ENCODE measurements around the gene SHISAL2A.

SHISAL2A gene

GRCh38 chr1:52623812-52624211 lies 9.2 kb upstream of the SHISAL2A start:
- DNase-seq: no peak

- no peak for DNase-seq
Observed at GRCh38 chr1:52627028-52627427, 5.9 kb upstream of the SHISAL2A start.

GRCh38 chr1:52628614-52629324 lies 4.2 kb upstream of the SHISAL2A start:
- no peak for DNase-seq

GRCh38 chr1:52629325-52629643 lies 3.7 kb upstream of the SHISAL2A start:
- no peak for DNase-seq

DNA sequence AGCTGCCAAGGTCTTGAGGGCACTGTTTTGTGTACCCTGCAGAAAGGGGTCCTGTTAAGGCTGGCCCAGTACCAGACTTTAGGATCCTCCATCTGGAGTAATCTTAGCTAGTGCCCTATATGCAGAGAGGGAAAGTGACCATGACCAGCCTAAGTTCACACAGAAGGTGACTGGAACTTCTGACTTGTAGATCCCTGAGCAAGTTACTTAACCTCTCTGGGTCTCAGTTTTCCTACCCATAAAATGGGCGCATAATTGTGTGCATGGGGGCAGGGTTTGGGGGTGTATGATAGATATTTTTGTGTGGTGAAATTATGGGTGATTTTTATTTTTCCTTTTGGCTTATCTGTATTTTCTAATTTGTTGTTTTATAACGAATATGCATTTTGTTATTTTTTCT lies 3.3 kb upstream of the SHISAL2A start:
- no peak for DNase-seq

- no peak for DNase-seq
Observed at GRCh38 chr1:52631759-52632331, 1.1 kb upstream of the SHISAL2A start.

GRCh38 chr1:52633291-52633754 lies 355 bp downstream of the SHISAL2A start:
- no peak for DNase-seq

DNA sequence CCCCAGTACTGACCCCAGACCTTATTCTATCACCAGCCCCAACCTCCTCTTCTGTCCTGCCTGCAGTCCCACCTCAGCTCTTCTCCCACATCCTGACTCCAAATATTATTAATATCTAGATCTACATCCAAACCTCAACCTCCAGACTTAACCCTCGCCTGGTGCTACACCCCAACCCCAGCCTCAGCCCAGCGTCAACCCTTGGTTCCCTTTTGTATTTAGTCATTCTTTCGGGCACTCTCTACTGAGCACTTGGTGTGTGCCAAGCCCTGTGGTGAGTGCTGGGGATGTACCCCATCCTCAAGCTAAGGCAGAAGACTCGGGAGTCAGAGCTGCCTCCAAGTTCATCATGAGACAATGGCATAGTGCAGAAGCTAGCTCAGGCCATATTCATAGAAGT lies 1.1 kb downstream of the SHISAL2A start:
- DNase-seq: no peak

GRCh38 chr1:52635321-52636089 lies 2.5 kb downstream of the SHISAL2A start:
- no peak for DNase-seq

- no peak for DNase-seq
Observed at GRCh38 chr1:52636721-52637695, 4.0 kb downstream of the SHISAL2A start.

DNA sequence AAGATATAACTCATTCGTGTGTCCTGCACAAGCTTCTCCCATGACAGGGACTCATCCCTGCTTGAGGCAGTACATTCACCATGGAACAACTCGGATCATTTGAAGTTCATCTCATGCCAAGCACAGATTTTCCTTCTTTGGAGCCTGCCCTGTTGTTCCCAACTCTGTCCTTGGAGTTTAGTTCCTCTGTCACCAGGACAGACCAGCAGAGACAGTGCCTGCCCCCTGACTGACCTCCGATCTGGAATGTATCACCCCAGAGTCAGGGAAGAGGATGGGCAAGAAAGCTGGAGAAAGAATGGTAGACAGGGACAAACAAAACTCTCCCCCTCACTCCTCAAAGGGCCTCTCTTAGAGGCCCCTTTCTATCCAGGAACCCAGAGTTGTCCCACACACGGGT lies 5.0 kb downstream of the SHISAL2A start:
- no peak for DNase-seq

DNA sequence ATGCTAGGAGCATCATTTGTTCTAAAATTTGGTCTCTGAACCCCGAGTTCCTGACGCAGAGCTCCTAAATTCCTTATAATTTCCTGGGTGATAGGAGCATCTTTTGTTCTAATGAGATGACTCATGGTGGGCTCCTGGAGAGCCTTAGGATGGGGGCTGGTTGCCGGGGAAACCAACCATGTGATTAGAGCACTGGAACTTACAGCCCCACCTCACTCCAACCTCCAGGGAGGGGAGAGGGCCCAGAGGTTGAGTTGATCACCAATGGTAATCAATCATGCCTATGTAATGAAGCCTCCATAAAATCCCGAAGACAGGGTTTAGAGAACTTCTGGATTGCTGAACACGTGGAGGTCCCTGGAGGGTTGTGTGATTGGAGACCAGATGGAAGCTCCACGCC lies 7.7 kb downstream of the SHISAL2A start:
- DNase-seq: peak; percentile 93

DNA sequence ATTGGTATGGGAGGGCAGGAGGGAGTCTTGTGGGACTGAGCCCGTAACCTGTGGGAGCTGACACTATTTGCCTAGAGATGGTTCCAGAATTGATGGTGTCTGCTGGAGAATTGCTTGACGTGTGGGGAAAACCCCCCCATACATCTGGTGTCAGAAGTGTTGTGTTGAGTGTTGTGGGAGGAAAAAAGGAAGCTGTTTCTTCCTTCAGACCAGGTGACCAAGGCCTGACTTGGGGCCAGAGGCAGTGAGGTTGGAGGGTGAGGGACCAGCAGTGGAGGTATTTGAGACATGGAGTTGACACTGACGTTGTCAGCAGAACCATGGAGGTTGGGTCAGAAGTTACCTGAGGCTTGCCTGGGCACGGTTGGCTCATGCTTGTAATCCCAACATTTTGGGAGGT lies 8.3 kb downstream of the SHISAL2A start:
- peak; percentile 37 for DNase-seq

DNA sequence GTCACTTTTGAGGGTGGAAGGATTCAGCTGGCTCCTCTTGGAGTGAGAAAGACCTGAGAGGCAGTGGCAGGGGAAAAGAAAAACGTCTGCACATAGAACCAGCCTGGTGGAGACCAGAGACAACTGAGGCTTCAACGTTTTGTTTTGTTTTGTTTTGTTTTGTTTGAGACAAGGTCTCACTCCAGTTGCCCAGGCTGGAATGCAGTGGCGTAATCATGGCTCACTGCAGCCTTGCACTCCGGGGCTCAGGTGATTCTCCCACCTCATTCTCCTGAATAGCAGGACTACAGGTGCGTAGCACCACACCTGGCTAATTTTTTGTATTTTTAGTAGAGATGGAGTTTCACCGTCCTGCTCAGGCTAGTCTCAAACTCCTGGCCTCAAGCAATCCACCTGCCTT lies 12.3 kb downstream of the SHISAL2A start:
- DNase-seq: no peak

GRCh38 chr1:52651904-52652303 lies 18.9 kb downstream of the SHISAL2A start:
- DNase-seq: no peak

DNA sequence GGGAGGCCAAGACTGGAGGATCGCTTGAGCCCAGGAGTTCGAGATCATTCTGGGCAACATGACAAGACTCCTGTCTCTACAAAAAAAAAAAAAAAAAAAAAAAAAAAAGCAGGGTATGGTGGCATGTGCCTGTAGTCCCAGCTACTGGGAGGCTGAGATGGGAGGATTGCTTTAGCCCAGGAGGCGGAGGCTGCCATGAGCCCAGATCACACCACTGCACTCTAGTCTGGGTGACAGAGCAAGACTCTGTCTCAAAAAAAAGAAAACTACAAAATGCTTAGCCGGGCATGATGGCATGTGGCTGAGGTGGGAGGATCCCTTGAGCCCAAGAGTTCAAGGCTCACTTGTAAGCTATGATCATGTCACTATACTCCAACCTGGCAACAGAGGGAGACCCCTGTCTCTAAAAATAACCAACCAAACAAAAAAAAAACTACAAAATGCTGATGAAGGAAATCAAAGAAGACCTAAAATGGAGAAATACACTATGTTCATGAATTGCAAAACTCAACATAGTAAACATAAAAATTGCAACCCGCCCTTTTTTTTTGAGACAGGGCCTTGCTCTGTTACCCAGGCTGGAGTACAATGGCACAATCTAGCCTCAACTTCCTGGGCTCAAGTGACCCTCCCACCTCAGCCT lies 20.4 kb downstream of the SHISAL2A start:
- DNase-seq: no peak

DNA sequence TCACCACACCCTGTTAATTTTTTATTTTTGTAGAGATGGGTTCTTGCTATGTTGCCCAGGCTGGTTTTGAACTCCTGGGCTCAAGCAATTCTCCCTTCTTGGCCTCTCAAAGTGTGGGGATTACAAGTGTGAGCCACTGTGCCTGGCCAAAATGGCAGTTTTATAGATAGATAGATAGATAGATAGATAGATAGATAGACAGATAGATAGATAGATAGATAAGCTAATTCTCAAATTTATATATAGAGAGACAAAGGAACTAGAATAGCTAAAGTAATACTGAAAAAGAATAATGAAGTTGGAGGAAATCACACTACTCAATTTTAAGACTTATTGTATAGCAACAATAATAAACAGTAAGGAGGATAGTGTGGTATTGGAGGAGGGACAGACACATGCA lies 21.1 kb downstream of the SHISAL2A start:
- no peak for DNase-seq

GRCh38 chr1:52657702-52658101 lies 24.7 kb downstream of the SHISAL2A start:
- no peak for DNase-seq

GRCh38 chr1:52658795-52659194 lies 25.8 kb downstream of the SHISAL2A start:
- DNase-seq: no peak

GRCh38 chr1:52659356-52659755 lies 26.4 kb downstream of the SHISAL2A start:
- no peak for DNase-seq

DNA sequence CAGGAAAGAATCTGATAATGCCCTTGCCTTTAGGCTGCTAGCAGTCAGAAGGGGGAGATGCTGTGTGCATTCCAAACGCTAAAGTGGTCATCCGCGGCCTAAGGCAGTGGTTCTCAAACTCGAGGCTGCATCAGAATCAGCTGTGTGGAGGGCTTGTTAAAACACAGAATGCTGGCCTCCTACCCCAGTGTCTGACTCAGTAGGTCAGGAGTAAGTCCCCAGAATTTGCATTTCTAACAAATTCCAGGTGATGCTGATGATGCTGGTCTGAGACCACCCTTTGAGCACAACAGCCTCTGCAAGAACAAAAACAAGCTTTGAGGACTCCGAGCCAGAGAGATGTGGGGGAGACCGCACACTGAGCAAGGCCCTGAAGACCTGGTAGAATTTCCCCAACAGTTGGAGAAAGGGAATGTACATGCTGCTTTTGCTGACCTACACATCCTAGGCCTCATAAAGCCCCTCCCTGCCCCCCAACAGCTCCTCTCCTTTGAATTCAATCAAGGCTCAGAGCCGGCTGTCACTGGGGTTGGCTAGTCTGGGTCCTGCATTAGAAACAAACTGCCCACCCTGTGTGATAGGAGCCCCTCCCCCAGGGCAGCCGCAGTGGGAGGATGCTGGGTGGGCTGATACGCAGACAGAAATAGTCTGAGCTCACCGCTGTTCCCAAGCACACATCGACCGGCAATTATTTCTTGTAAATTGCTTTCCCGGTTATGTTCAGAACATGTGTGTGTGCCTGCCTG lies 27.1 kb downstream of the SHISAL2A start:
- DNase-seq: no peak

GRCh38 chr1:52660807-52661206 lies 27.8 kb downstream of the SHISAL2A start:
- DNase-seq: no peak

All from NCI-H2171 (cell line).